H9 (cell line): ENCODE data around the gene TMEM163. TPM values are rescaled to one million over a fixed set of nuclear protein-coding genes. Genes with fewer than 3 reads are reported as not detected.

Experiments used
- DNase-seq: peaks from one replicate; pipeline ENCODE4 v3.0.0-alpha.2; 2017
- H2AFZ ChIP-seq: one replicate; pipeline ENCODE4 v1.6.1; 2013; ENCODE audit warnings: mild to moderate bottlenecking, low read length, control low read depth, moderate library complexity
- H2AK5ac ChIP-seq: 2 replicates; pipeline ENCODE4 v1.6.1; 2013; ENCODE audit warnings: low read length, control low read depth, mixed read lengths; ENCODE audit not compliant: insufficient read length
- H2BK120ac ChIP-seq: one replicate; pipeline ENCODE4 v1.6.1; 2013; ENCODE audit warnings: low read depth, mild to moderate bottlenecking, low read length, control low read depth, inconsistent platforms; ENCODE audit not compliant: poor library complexity, severe bottlenecking
- H2BK12ac ChIP-seq: 2 replicates; pipeline ENCODE4 v1.6.1; 2013; ENCODE audit warnings: low read length, control low read depth, mixed read lengths, low read depth; ENCODE audit not compliant: insufficient read length
- H2BK15ac ChIP-seq: 2 replicates; pipeline ENCODE4 v1.6.1; 2013; ENCODE audit warnings: low read depth, low read length, control low read depth
- H2BK20ac ChIP-seq: one replicate; pipeline ENCODE4 v1.6.1; 2013; ENCODE audit warnings: low read depth, mild to moderate bottlenecking, low read length, control low read depth, inconsistent platforms; ENCODE audit not compliant: poor library complexity, severe bottlenecking
- H2BK5ac ChIP-seq: 2 replicates; pipeline ENCODE4 v1.6.1; 2013; ENCODE audit warnings: low read length, control low read depth, mixed read lengths; ENCODE audit not compliant: insufficient read length
- H3K14ac ChIP-seq: 2 replicates; pipeline ENCODE4 v1.6.1; 2013; ENCODE audit warnings: low read length, control low read depth; ENCODE audit not compliant: insufficient read depth
- H3K18ac ChIP-seq: 2 replicates; pipeline ENCODE4 v1.6.1; 2013; ENCODE audit warnings: low read depth, mild to moderate bottlenecking, mixed read lengths, low read length, control low read depth; ENCODE audit not compliant: insufficient read length
- H3K23ac ChIP-seq: 2 replicates; pipeline ENCODE4 v1.6.1; 2013; ENCODE audit warnings: low read length, control low read depth, mixed read lengths, low read depth; ENCODE audit not compliant: insufficient read length
- H3K23me2 ChIP-seq: 2 replicates; pipeline ENCODE4 v1.6.1; 2013; ENCODE audit warnings: low read depth, mild to moderate bottlenecking, mixed read lengths, low read length, control low read depth; ENCODE audit not compliant: insufficient read length, poor library complexity, severe bottlenecking
- H3K27ac ChIP-seq: 2 replicates; pipeline ENCODE4 v1.5.1; 2013; ENCODE audit warnings: low read length, control low read depth, mixed read lengths, low read depth; ENCODE audit not compliant: insufficient read length
- H3K27me3 ChIP-seq: 2 replicates; pipeline ENCODE4 v1.6.1; 2013; ENCODE audit warnings: low read length, control low read depth, inconsistent platforms; ENCODE audit not compliant: insufficient read depth
- H3K4ac ChIP-seq: 2 replicates; pipeline ENCODE4 v1.6.1; 2013; ENCODE audit warnings: low read depth, mild to moderate bottlenecking, control low read depth, inconsistent platforms, low read length, moderate library complexity
- H3K4me1 ChIP-seq: 2 replicates; pipeline ENCODE4 v1.6.1; 2013; ENCODE audit warnings: low read length, control low read depth, inconsistent platforms; ENCODE audit not compliant: insufficient read depth
- H3K4me2 ChIP-seq: 2 replicates; pipeline ENCODE4 v1.6.1; 2013; ENCODE audit warnings: low read length, control low read depth, mixed read lengths; ENCODE audit not compliant: insufficient read length, insufficient read depth
- H3K56ac ChIP-seq: 2 replicates; pipeline ENCODE4 v1.6.1; 2013; ENCODE audit warnings: low read depth, mild to moderate bottlenecking, mixed read lengths, low read length, control low read depth; ENCODE audit not compliant: insufficient read length
- H3K79me1 ChIP-seq: 2 replicates; pipeline ENCODE4 v1.6.1; 2013; ENCODE audit warnings: low read depth, mild to moderate bottlenecking, moderate library complexity, low read length, control low read depth, inconsistent platforms; ENCODE audit not compliant: insufficient read depth, poor library complexity, severe bottlenecking
- H3K79me2 ChIP-seq: 2 replicates; pipeline ENCODE4 v1.6.1; 2013; ENCODE audit warnings: low read length, control low read depth, inconsistent platforms; ENCODE audit not compliant: insufficient read depth
- H3K9ac ChIP-seq: 2 replicates; pipeline ENCODE4 v1.6.1; 2013; ENCODE audit warnings: low read length, control low read depth, mixed read lengths; ENCODE audit not compliant: insufficient read length; ENCODE audit errors: extremely low read depth
- H3K9me3 ChIP-seq: one replicate; pipeline ENCODE4 v1.6.1; 2013; ENCODE audit warnings: low read depth, low read length, inconsistent platforms; ENCODE audit not compliant: control insufficient read depth
- H3T11ph ChIP-seq: one replicate; pipeline ENCODE4 v1.6.1; 2013; ENCODE audit warnings: mild to moderate bottlenecking, low read length, control low read depth, inconsistent platforms
- H4K20me1 ChIP-seq: one replicate; pipeline ENCODE4 v1.6.1; 2013; ENCODE audit not compliant: control insufficient read depth, insufficient read length, insufficient read depth
- H4K5ac ChIP-seq: 2 replicates; pipeline ENCODE4 v1.6.1; 2013; ENCODE audit warnings: low read depth, mild to moderate bottlenecking, mixed read lengths, low read length, control low read depth; ENCODE audit not compliant: insufficient read length
- H4K8ac ChIP-seq: replicated peaks from 2 replicates; pipeline ENCODE4 v1.6.1; 2013; ENCODE audit warnings: low read length, control low read depth, mixed read lengths, low read depth; ENCODE audit not compliant: insufficient read length
- H4K91ac ChIP-seq: 2 replicates; pipeline ENCODE4 v1.6.1; 2013; ENCODE audit warnings: low read depth, mild to moderate bottlenecking, moderate library complexity, mixed read lengths, low read length, control low read depth; ENCODE audit not compliant: insufficient read length
- H3K27ac Mint-ChIP-seq, 3 experiments: 2 replicates in 2 of 3; 3 replicates in 1 of 3; pipeline ENCODE4 v1.8.0; 2020 to 2021; ENCODE audit warnings: mixed read lengths in 3 of 3, mild to moderate bottlenecking in 1 of 3, moderate library complexity in 1 of 3
- H3K27me3 Mint-ChIP-seq: 2 replicates; pipeline ENCODE4 v1.8.0; 2021; ENCODE audit warnings: low read depth, mild to moderate bottlenecking, moderate library complexity, mixed read lengths
- H3K36me3 Mint-ChIP-seq, 3 experiments: 2 replicates in 2 of 3; 3 replicates in 1 of 3; pipeline ENCODE4 v1.8.0; 2020 to 2021; ENCODE audit warnings: low read depth in 3 of 3, mixed read lengths in 3 of 3; ENCODE audit not compliant: insufficient read depth in 1 of 3
- H3K4me1 Mint-ChIP-seq, 2 experiments: 2 replicates each; pipeline ENCODE4 v1.8.0; 2020; ENCODE audit warnings: mixed read lengths in 2 of 2
- H3K4me3 Mint-ChIP-seq, 2 experiments: 2 replicates in 1 of 2; 3 replicates in 1 of 2; pipeline ENCODE4 v1.8.0; 2020 to 2021; ENCODE audit warnings: mild to moderate bottlenecking in 2 of 2, mixed read lengths in 2 of 2, moderate library complexity in 1 of 2
- H3K9me3 Mint-ChIP-seq, 2 experiments: 2 replicates in 1 of 2; 3 replicates in 1 of 2; pipeline ENCODE4 v1.8.0; 2020; ENCODE audit warnings: mild to moderate bottlenecking in 2 of 2, mixed read lengths in 2 of 2, moderate library complexity in 1 of 2
- WGBS: extraction: QIAGEN DNeasy Blood & Tissue Kit; methylation state at CpG from one replicate; pipeline ENCODE4 v1.1.7; 2013; ENCODE audit warnings: missing lambda C conversion rate, low lambda C conversion rate, mixed read lengths; ENCODE audit not compliant: insufficient read length; ENCODE audit errors: extremely low coverage; 5-methylcytosine and 5-hydroxymethylcytosine counted together
- total RNA-seq: library from RNA; stranded (reverse); gene quantifications from 2 replicates; pipeline ENCODE4 v1.2.1, GENCODE V29; 2021
- TF ChIP-seq, protein P1 (sequence below): fragments of 200-600 bp; sonication (generic); conservative IDR thresholded peaks from 3 replicates; pipeline ENCODE4 v1.8.0; 2021; ENCODE audit warnings: antibody characterized with exemption, mild to moderate bottlenecking

TMEM163 gene
- total RNA-seq, 1 experiment from 2014 or later: 0.39 TPM

DNA sequence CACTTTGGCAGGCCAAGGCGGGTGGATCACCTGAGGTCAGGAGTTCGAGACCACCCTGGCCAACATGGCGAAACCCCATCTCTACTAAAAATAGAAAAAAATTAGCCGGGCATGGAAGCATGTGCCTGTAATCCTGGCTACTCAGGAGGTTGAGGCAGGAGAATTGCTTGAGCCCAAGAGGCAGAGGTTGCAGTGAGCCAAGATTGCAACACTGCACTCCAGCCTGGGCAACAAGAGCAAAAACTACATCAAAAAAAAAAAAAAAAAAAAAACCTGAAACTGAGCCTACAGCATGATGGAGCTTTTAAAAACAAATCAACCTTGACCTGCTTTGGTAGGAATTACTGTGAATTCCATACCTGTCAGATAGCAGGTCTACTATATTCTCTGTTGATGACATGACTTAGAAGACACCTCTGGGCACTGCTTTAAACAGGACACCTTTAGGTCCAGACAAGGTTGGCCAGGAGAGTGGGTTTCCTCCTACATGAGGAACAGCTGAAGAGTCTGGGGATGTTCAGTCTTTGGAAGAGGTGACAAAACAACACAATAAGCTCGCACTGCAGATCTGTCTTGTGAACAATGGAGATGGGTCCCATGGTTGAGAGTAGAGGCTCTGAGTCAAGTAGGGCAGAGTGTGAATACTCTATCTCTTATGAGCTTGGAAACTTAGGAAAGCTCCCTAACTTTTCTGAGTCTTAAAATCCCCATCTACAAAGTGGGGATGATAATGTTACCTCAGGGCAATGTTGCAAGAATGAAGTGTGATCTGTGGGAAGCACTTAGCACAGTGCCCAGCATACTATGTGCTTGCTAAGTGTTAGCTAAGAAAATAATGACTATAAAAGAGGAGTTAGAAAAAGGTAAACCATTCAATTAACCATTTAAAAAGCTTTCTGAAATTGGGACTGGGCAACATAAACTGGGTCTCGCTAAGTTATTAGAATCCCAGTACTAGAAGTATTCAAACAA lies 25.2 kb downstream of the TMEM163 start:
- Histone ChIP-seq H2BK120ac (no peak overlapping the region), H3K9me3 (no peaks in the 10 kb centered on the region), H3K23me2 (no peaks in the 10 kb centered on the region), H3K4me1 (no peaks in the 10 kb centered on the region), H3K79me1 (no peaks in the 10 kb centered on the region), H3K4ac (no peak overlapping the region), H4K20me1 (no peaks in the 10 kb centered on the region), H3K4me2 (no peak overlapping the region), H2AK5ac (no peak overlapping the region), H3K9ac (no peak overlapping the region), H3K27ac (no peak overlapping the region), H4K91ac (no peak overlapping the region), H4K5ac (no peak overlapping the region), H2BK5ac (no peak overlapping the region), H2BK20ac (no peak overlapping the region), H3K23ac (no peak overlapping the region), H2BK15ac (no peak overlapping the region), H4K8ac (no peak overlapping the region), H3K79me2 (no peaks in the 10 kb centered on the region), H2BK12ac (no peak overlapping the region), H3K56ac (no peak overlapping the region), H3K27me3 (no peaks in the 10 kb centered on the region), H2AFZ (no peak overlapping the region), H3K18ac (no peak overlapping the region), H3T11ph (no peak overlapping the region), H3K14ac (no peak overlapping the region)
- no peaks in the 10 kb centered on the region; a peak in 1 of 7 replicates for H3K36me3 Mint-ChIP-seq
- H3K4me1 Mint-ChIP-seq: no peaks in the 10 kb centered on the region
- no CpG with 5 or more reads among the region's 6 CpGs for WGBS
- no peaks in the 10 kb centered on the region for H3K27me3 Mint-ChIP-seq
- no peaks in the 10 kb centered on the region for H3K9me3 Mint-ChIP-seq
- no peak overlapping the region for H3K4me3 Mint-ChIP-seq
- H3K27ac Mint-ChIP-seq: no peak overlapping the region
- no peak for DNase-seq
- TF ChIP-seq, protein P1, sequence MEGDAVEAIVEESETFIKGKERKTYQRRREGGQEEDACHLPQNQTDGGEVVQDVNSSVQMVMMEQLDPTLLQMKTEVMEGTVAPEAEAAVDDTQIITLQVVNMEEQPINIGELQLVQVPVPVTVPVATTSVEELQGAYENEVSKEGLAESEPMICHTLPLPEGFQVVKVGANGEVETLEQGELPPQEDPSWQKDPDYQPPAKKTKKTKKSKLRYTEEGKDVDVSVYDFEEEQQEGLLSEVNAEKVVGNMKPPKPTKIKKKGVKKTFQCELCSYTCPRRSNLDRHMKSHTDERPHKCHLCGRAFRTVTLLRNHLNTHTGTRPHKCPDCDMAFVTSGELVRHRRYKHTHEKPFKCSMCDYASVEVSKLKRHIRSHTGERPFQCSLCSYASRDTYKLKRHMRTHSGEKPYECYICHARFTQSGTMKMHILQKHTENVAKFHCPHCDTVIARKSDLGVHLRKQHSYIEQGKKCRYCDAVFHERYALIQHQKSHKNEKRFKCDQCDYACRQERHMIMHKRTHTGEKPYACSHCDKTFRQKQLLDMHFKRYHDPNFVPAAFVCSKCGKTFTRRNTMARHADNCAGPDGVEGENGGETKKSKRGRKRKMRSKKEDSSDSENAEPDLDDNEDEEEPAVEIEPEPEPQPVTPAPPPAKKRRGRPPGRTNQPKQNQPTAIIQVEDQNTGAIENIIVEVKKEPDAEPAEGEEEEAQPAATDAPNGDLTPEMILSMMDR: no peak
